ENCODE measurements around the gene BPIFA2. TPM values are rescaled to one million over a fixed set of nuclear protein-coding genes. Genes with fewer than 3 reads are reported as not detected.

The BPIFA2 gene
- total and polyA plus RNA-seq, 10 of the 15 experiments (the other 5 are each of a cell fraction or from before 2014, with no cell fraction given), result not detected

- TF ChIP-seq, protein P1, sequence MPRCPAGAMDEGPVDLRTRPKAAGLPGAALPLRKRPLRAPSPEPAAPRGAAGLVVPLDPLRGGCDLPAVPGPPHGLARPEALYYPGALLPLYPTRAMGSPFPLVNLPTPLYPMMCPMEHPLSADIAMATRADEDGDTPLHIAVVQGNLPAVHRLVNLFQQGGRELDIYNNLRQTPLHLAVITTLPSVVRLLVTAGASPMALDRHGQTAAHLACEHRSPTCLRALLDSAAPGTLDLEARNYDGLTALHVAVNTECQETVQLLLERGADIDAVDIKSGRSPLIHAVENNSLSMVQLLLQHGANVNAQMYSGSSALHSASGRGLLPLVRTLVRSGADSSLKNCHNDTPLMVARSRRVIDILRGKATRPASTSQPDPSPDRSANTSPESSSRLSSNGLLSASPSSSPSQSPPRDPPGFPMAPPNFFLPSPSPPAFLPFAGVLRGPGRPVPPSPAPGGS (IDR thresholded peaks at IDR 0.05; ENCODE audit: borderline replicate concordance, insufficient read depth, low read depth, low read length, poor library complexity, severe bottlenecking), result no peak
- TF ChIP-seq ZNF384 (IDR thresholded peaks at IDR 0.05; ENCODE audit: borderline replicate concordance, low read depth, low read length), result no peak
- TF ChIP-seq RELA (IDR thresholded peaks at IDR 0.05; ENCODE audit: borderline replicate concordance, partially characterized antibody), result no peak
- no peak for TF ChIP-seq MEF2B (IDR thresholded peaks at IDR 0.05; ENCODE audit: partially characterized antibody, poor library complexity, severe bottlenecking)
Measured at GRCh38 chr20:33159713-33160112, 8.2 kb upstream of the BPIFA2 start (continued).

DNA sequence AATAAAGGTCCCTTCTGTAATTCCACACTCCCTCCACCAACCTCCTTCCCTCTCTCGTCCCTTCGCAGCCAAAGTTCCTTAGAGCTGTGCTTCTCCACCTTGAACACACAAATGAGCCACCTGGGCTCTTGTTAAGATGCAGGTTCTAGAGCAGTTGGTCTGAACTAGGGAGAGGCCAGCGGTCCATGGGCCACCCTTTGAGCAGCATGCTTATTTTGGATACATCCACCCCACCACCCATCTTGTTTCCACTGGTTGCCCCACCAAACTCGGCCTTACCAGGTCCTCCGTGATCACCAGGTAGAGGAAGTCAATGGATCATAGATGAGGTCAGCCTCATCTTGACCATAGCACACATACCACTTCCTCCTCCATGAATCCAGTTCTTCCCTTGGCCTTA is 7.3 kb upstream of the BPIFA2 start:
- Histone ChIP-seq H3K9me3 (replicated peaks; ENCODE audit: control insufficient read depth, insufficient read depth, low read length) (no peaks in the 10 kb centered on the region), H3K36me3 (ENCODE audit: control insufficient read depth in 2 of 2, insufficient read depth in 2 of 2, low read length in 1 of 2) (no peaks in the 10 kb centered on the region), H3K27ac (ENCODE audit: control insufficient read depth, insufficient read depth) (no peak overlapping the region), H4K20me1 (ENCODE audit: control insufficient read depth, insufficient read depth) (no peaks in the 10 kb centered on the region), H3K9ac (ENCODE audit: control insufficient read depth, insufficient read depth, low read length) (no peak overlapping the region), H3K4me3 (no peak overlapping the region), H3K4me1 (ENCODE audit: control insufficient read depth, insufficient read depth, low read length) (no peaks in the 10 kb centered on the region), H3K4me2 (ENCODE audit: control insufficient read depth, insufficient read depth) (no peak overlapping the region), H2AFZ (ENCODE audit: control insufficient read depth, low read depth, low read length) (no peak overlapping the region), H3K27me3 (replicated peaks in 1 of 2; ENCODE audit: control insufficient read depth in 2 of 2, insufficient read depth in 2 of 2, low read length in 1 of 2) (0 out of 4 replicates have a peak, but pooled peaks cover 0 to 2% of the 10 kb centered on the region in 2 experiments), H3K79me2 (ENCODE audit: control insufficient read depth, insufficient read depth, low read length) (no peaks in the 10 kb centered on the region)
- TF ChIP-seq NKRF (conservative IDR thresholded peaks at IDR 0.05) (no peak), PAX5 (IDR thresholded peaks at IDR 0.05; ENCODE audit: borderline replicate concordance, low read depth, low read length) (no peak), MTA2 (IDR thresholded peaks at IDR 0.05; ENCODE audit: low read depth) (no peak)
- in situ Hi-C loops (cut with MboI), result no loop called here
- no peak for ATAC-seq
- intact Hi-C loops (cut with micrococcal nuclease; ENCODE audit: unreplicated experiment), result loop anchor here (5.0 kb wide), 1 partner anchor 52 kb away; no protein-coding TSS in a partner anchor
- ChIA-PET CTCF (no interaction called here), RAD21 (ENCODE audit: unreplicated experiment) (no interaction called here), SMC1A (ENCODE audit: uncharacterized antibody, unreplicated experiment) (no interaction called here), POLR2A (no interaction called here)
- no TSS peak for BruUV-seq (replicated peaks)
- 0% methylated on average over 5 of the region's 5 CpGs for WGBS (ENCODE audit: insufficient coverage, insufficient replicate concordance, low lambda C conversion rate, missing lambda C conversion rate)
- no peak for DNase-seq (ENCODE audit: low read depth, low spot score)
- FAIRE-seq, result no peak
